ENCODE results near the gene STON2. TPM values are rescaled to one million over a fixed set of nuclear protein-coding genes. Genes with fewer than 3 reads are reported as not detected.
A peak's percentile ranks its signal among the peaks of the same experiment; 100 is the strongest.

The STON2 gene
- total RNA-seq (2022) (28.2 and 39.3 TPM in 2 replicates), Bru-seq, nascent RNA (percentile 68 among the genes with signal in this experiment), BruChase-seq, experiment 1, labeled RNA remaining after a 6-hour chase (percentile 60 among the genes with signal in this experiment), BruChase-seq, experiment 2, labeled RNA remaining after a 2-hour chase (percentile 57 among the genes with signal in this experiment)
- long read RNA-seq, full-length matches to known transcripts = 1 of 10 reads
- long read RNA-seq, partial matches to known transcripts = 1 of 10 reads
- long read RNA-seq, other reads (novel, unspliced or antisense) = 8 of 10 reads

- CTCF ChIA-PET = no interaction called here
- Mint-ChIP-seq H3K36me3 (ENCODE audit: insufficient read depth, unreplicated experiment) (no peaks in the 10 kb centered on the region), H3K4me1 (ENCODE audit: low read depth, unreplicated experiment) (peaks cover 29% of the 10 kb centered on the region), H3K9me3 (ENCODE audit: low read depth, unreplicated experiment) (no peaks in the 10 kb centered on the region), H3K4me3 (ENCODE audit: low read depth, unreplicated experiment) (peak within 1 kb of the TSS; percentile 0), H3K27me3 (ENCODE audit: unreplicated experiment) (no peaks in the 10 kb centered on the region), H3K27ac (ENCODE audit: unreplicated experiment) (peak within 1 kb of the TSS; percentile 48)
- DNase-seq = peak; percentile 38
- no peak for TF ChIP-seq CTCF (IDR thresholded peaks at IDR 0.05; ENCODE audit: unreplicated experiment)
- intact Hi-C loops (cut with micrococcal nuclease; ENCODE audit: unreplicated experiment) = loop anchor here (2.0 kb wide), 2 partner anchors 37 to 77 kb away; no protein-coding TSS in a partner anchor
- BruUV-seq (replicated peaks) = no TSS peak
Observed at GRCh38 chr14:81400202-81400678, at the start of gene STON2. STON2 (minus strand) TSS chr14:81400324; CDS start chr14:81398382, 1,942 bp downstream.

- BruUV-seq (replicated peaks) = no TSS peak
- Mint-ChIP-seq H3K27me3 (ENCODE audit: unreplicated experiment) (peaks cover 4% of the 10 kb centered on the region), H3K4me3 (ENCODE audit: low read depth, unreplicated experiment) (no peak overlapping the region), H3K36me3 (ENCODE audit: insufficient read depth, unreplicated experiment) (no peaks in the 10 kb centered on the region), H3K27ac (ENCODE audit: unreplicated experiment) (no peak overlapping the region), H3K9me3 (ENCODE audit: low read depth, unreplicated experiment) (no peaks in the 10 kb centered on the region), H3K4me1 (ENCODE audit: low read depth, unreplicated experiment) (no peaks in the 10 kb centered on the region)
- intact Hi-C loops (cut with micrococcal nuclease; ENCODE audit: unreplicated experiment) = no loop called here
- DNase-seq = no peak
- CTCF ChIA-PET = no interaction called here
- no peak for TF ChIP-seq CTCF (IDR thresholded peaks at IDR 0.05; ENCODE audit: unreplicated experiment)
Observed at GRCh38 chr14:81449576-81449975, 49.5 kb upstream of the STON2 start.

- intact Hi-C loops (cut with micrococcal nuclease; ENCODE audit: unreplicated experiment) = no loop called here
- TF ChIP-seq CTCF (IDR thresholded peaks at IDR 0.05; ENCODE audit: unreplicated experiment) = no peak
- Mint-ChIP-seq H3K27me3 (ENCODE audit: unreplicated experiment) (peaks cover 8% of the 10 kb centered on the region), H3K9me3 (ENCODE audit: low read depth, unreplicated experiment) (no peaks in the 10 kb centered on the region), H3K27ac (ENCODE audit: unreplicated experiment) (no peak overlapping the region), H3K4me1 (ENCODE audit: low read depth, unreplicated experiment) (no peaks in the 10 kb centered on the region), H3K36me3 (ENCODE audit: insufficient read depth, unreplicated experiment) (no peaks in the 10 kb centered on the region), H3K4me3 (ENCODE audit: low read depth, unreplicated experiment) (no peak overlapping the region)
- no TSS peak for BruUV-seq (replicated peaks)
- CTCF ChIA-PET = interaction anchor here (0.6 kb wide), 1 partner anchor 21 kb away, joined by 3 read pairs; no protein-coding TSS in a partner anchor
- no peak for DNase-seq
Observed at GRCh38 chr14:81449114-81449513, 49.0 kb upstream of the STON2 start.

- no peak overlapping the region for H3K27ac Mint-ChIP-seq (ENCODE audit: unreplicated experiment)
- no peak for DNase-seq
- peaks cover 4% of the 10 kb centered on the region for H3K9me3 Mint-ChIP-seq (ENCODE audit: low read depth, unreplicated experiment)
- CTCF ChIA-PET = no interaction called here
- H3K36me3 Mint-ChIP-seq (ENCODE audit: insufficient read depth, unreplicated experiment) = no peaks in the 10 kb centered on the region
- BruUV-seq (replicated peaks) = no TSS peak
- no peak overlapping the region for H3K4me3 Mint-ChIP-seq (ENCODE audit: low read depth, unreplicated experiment)
- intact Hi-C loops (cut with micrococcal nuclease; ENCODE audit: unreplicated experiment) = no loop called here
- no peaks in the 10 kb centered on the region for H3K4me1 Mint-ChIP-seq (ENCODE audit: low read depth, unreplicated experiment)
- peaks cover 27% of the 10 kb centered on the region for H3K27me3 Mint-ChIP-seq (ENCODE audit: unreplicated experiment)
- no peak for TF ChIP-seq CTCF (IDR thresholded peaks at IDR 0.05; ENCODE audit: unreplicated experiment)
Observed at GRCh38 chr14:81447021-81447764, 47.1 kb upstream of the STON2 start.

Data from Calu3 (cell line).